MM.1S (cell line): ENCODE results near the gene NATD1.

ENCODE experiments used
- DNase-seq: peaks from one replicate; pipeline ENCODE4 v3.0.0-alpha.2; 2015
- H2AFZ ChIP-seq: fragments of 300-600 bp; sonication (generic); 2 replicates; pipeline ENCODE4 v1.6.0; 2016; ENCODE audit warnings: antibody characterized with exemption, low read length
- H3F3A ChIP-seq: fragments of 300-600 bp; sonication (generic); 2 replicates; pipeline ENCODE4 v1.6.1; 2016; ENCODE audit warnings: mild to moderate bottlenecking, antibody characterized with exemption, low read length, moderate library complexity, mixed read lengths; ENCODE audit not compliant: insufficient read depth
- H3K27ac ChIP-seq: fragments of 300-600 bp; sonication (generic); 2 replicates; pipeline ENCODE4 v1.5.1; 2016; ENCODE audit warnings: mild to moderate bottlenecking, low read length
- H3K27me3 ChIP-seq: fragments of 300-600 bp; sonication (generic); replicated peaks from 2 replicates; pipeline ENCODE4 v1.6.0; 2016; ENCODE audit warnings: low read length; ENCODE audit not compliant: insufficient read depth
- H3K36me3 ChIP-seq: fragments of 300-600 bp; sonication (generic); replicated peaks from 2 replicates; pipeline ENCODE4 v1.6.1; 2016; ENCODE audit warnings: mild to moderate bottlenecking, low read length, mixed read lengths; ENCODE audit not compliant: insufficient read depth
- H3K4me1 ChIP-seq: fragments of 300-600 bp; sonication (generic); 2 replicates; pipeline ENCODE4 v1.6.1; 2016; ENCODE audit warnings: low read length, mixed read lengths
- H3K4me2 ChIP-seq: fragments of 300-600 bp; sonication (generic); 2 replicates; pipeline ENCODE4 v1.6.0; 2016; ENCODE audit warnings: low read depth, low read length
- H3K4me3 ChIP-seq: fragments of 300-600 bp; sonication (generic); 2 replicates; pipeline ENCODE4 v1.5.1; 2016; ENCODE audit warnings: low read length, mixed read lengths
- H3K79me2 ChIP-seq: fragments of 300-600 bp; sonication (generic); 2 replicates; pipeline ENCODE4 v1.6.1; 2016; ENCODE audit warnings: mixed run types, low read length, mixed read lengths
- H3K9ac ChIP-seq: fragments of 300-600 bp; sonication (generic); 2 replicates; pipeline ENCODE4 v1.6.1; 2016; ENCODE audit warnings: low read length, mixed read lengths
- H3K9me2 ChIP-seq: fragments of 300-600 bp; sonication (generic); replicated peaks from 2 replicates; pipeline ENCODE4 v1.6.1; 2016; ENCODE audit warnings: mild to moderate bottlenecking, low read length, mixed read lengths; ENCODE audit not compliant: insufficient read depth
- H3K9me3 ChIP-seq: fragments of 300-600 bp; sonication (generic); replicated peaks from 2 replicates; pipeline ENCODE4 v1.6.1; 2016; ENCODE audit warnings: mild to moderate bottlenecking, low read length, mixed read lengths; ENCODE audit not compliant: insufficient read depth
- H4K20me1 ChIP-seq: fragments of 300-600 bp; sonication (generic); 2 replicates; pipeline ENCODE4 v1.6.1; 2016; ENCODE audit warnings: mild to moderate bottlenecking, low read length, moderate library complexity, mixed read lengths; ENCODE audit not compliant: insufficient read depth
- EZH2 ChIP-seq: fragments of 300-600 bp; sonication (generic); optimal IDR thresholded peaks from 2 replicates; pipeline ENCODE3; 2017; ENCODE audit warnings: low read depth, mild to moderate bottlenecking, antibody characterized with exemption, low read length, mixed read lengths
- EZH2phosphoT487 ChIP-seq: fragments of 300-600 bp; sonication (generic); IDR thresholded peaks from 2 replicates; pipeline ENCODE4 v1.6.1; 2018; ENCODE audit warnings: antibody characterized with exemption, low read length
- TF ChIP-seq, protein P1 (sequence below): fragments of 300-600 bp; sonication (generic); IDR thresholded peaks from 2 replicates; pipeline ENCODE4 v1.5.1; 2016; ENCODE audit warnings: antibody characterized with exemption, low read length, mixed read lengths

Gene NATD1

DNA sequence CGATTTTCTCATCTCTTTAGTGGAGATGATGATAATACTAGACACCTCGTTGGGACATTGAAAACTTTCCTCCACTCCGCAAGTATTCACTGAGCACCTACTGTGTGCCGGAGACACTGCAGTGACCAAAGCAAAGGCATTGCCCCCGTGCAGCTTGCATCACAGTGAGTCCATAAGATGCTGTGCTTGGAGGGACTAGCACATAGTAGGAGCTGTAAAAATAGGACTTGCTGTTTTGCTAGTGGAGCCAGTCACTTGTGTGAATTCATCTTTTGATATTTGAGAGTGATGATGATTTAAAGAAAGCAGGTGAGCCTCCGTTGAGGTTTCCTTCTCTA lies 26.0 kb upstream of the NATD1 start:
- H4K20me1 ChIP-seq, result no peaks in the 10 kb centered on the region
- H3K79me2 ChIP-seq, result no peaks in the 10 kb centered on the region
- H3K9ac ChIP-seq, result no peak overlapping the region
- H3K4me1 ChIP-seq, result peaks cover 21% of the 10 kb centered on the region
- no peak for DNase-seq
- H3K36me3 ChIP-seq, result no peaks in the 10 kb centered on the region
- TF ChIP-seq EZH2phosphoT487, result no peak
- TF ChIP-seq, protein P1, sequence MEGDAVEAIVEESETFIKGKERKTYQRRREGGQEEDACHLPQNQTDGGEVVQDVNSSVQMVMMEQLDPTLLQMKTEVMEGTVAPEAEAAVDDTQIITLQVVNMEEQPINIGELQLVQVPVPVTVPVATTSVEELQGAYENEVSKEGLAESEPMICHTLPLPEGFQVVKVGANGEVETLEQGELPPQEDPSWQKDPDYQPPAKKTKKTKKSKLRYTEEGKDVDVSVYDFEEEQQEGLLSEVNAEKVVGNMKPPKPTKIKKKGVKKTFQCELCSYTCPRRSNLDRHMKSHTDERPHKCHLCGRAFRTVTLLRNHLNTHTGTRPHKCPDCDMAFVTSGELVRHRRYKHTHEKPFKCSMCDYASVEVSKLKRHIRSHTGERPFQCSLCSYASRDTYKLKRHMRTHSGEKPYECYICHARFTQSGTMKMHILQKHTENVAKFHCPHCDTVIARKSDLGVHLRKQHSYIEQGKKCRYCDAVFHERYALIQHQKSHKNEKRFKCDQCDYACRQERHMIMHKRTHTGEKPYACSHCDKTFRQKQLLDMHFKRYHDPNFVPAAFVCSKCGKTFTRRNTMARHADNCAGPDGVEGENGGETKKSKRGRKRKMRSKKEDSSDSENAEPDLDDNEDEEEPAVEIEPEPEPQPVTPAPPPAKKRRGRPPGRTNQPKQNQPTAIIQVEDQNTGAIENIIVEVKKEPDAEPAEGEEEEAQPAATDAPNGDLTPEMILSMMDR, result no peak
- TF ChIP-seq EZH2, result no peak
- no peaks in the 10 kb centered on the region for H3K9me2 ChIP-seq
- no peak overlapping the region for H2AFZ ChIP-seq
- H3K9me3 ChIP-seq, result no peaks in the 10 kb centered on the region
- no peak overlapping the region for H3K4me2 ChIP-seq
- no peak overlapping the region for H3K4me3 ChIP-seq
- no peaks in the 10 kb centered on the region for H3K27me3 ChIP-seq
- H3K27ac ChIP-seq, result no peak overlapping the region
- no peaks in the 10 kb centered on the region for H3F3A ChIP-seq

DNA sequence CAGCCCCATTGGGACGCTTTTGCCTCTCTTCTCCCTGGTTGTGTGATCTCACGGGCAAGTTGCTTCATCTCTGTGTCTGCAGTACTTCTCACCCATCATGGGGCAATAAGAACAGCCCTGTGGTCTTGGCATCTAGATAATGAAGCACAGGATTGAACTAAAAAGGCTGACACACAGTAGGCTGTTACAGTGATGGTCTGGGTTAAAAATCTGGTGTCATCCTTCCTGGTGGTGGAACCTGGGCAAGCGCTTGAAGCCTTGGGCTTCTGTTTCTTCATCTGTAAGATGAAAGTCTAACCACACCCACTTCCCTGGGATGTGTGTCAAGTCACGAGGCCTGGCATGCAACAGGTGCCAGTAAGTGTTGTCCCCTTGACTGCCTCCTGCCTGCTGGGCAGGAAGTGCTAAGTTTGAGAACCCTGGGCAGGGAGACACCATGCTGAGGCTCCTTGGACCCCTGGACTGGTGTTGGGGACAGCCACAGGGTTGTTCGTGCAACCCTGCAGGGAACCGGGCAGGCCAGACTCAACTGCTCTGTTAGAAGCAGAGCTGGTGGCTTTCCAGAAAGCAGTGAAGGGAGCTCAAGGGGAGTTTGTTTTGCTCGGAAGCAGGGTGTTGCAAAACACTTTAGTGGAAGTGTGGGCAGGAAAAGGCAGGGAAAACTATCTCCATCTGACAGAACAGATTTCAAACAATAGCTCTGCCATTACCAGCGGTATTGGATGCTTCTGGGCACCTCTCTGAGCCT lies 25.4 kb upstream of the NATD1 start:
- H4K20me1 ChIP-seq, result no peaks in the 10 kb centered on the region
- peak; percentile 64 for DNase-seq
- H3K36me3 ChIP-seq, result no peaks in the 10 kb centered on the region
- peaks cover 21% of the 10 kb centered on the region for H3K4me1 ChIP-seq
- no peaks in the 10 kb centered on the region for H3K79me2 ChIP-seq
- no peak overlapping the region for H3K27ac ChIP-seq
- no peak for TF ChIP-seq EZH2phosphoT487
- TF ChIP-seq EZH2, result no peak
- TF ChIP-seq, protein P1, result no peak; the same call in 1 of the 2 replicates
- H3K4me3 ChIP-seq, result no peak overlapping the region
- no peak overlapping the region for H3K4me2 ChIP-seq
- no peak overlapping the region for H3K9ac ChIP-seq
- no peaks in the 10 kb centered on the region for H3K9me3 ChIP-seq
- no peaks in the 10 kb centered on the region for H3K27me3 ChIP-seq
- H2AFZ ChIP-seq, result peak overlapping the region; percentile 32; the same call in 1 of the 2 replicates
- H3F3A ChIP-seq, result no peaks in the 10 kb centered on the region
- no peaks in the 10 kb centered on the region for H3K9me2 ChIP-seq

DNA sequence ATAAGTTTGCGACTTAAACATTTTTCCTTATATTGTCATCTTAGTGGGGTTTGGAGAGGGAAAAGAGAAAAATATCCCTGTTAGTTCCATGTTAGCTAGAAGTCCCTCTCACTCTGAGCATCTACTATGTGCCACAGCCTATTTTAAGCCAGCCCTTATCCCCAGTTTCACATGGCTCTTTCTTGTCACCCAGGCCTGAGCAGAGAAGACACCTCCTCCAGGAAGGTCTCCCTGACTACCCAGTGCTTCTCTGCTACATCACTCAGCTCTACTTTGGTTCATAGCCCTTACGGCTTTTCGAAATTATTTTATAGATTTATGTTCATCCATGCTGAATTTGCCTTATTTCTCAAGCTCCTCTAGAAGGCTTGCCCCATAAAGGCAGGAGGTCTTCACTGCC lies 24.1 kb upstream of the NATD1 start:
- no peaks in the 10 kb centered on the region for H3K9me2 ChIP-seq
- H3K4me2 ChIP-seq, result no peak overlapping the region
- no peaks in the 10 kb centered on the region for H4K20me1 ChIP-seq
- no peaks in the 10 kb centered on the region for H3F3A ChIP-seq
- H3K4me1 ChIP-seq, result peaks cover 21% of the 10 kb centered on the region
- H3K9ac ChIP-seq, result no peak overlapping the region
- no peak overlapping the region for H3K4me3 ChIP-seq
- H3K9me3 ChIP-seq, result no peaks in the 10 kb centered on the region
- TF ChIP-seq EZH2phosphoT487 (no peak), EZH2 (no peak)
- TF ChIP-seq, protein P1, result no peak
- no peaks in the 10 kb centered on the region for H3K79me2 ChIP-seq
- no peaks in the 10 kb centered on the region for H3K27me3 ChIP-seq
- no peak overlapping the region for H3K27ac ChIP-seq
- H3K36me3 ChIP-seq, result no peaks in the 10 kb centered on the region
- H2AFZ ChIP-seq, result no peak overlapping the region
- DNase-seq, result no peak
